A549 (cell line): ENCODE data around the gene COL16A1. TPM values are rescaled to one million over a fixed set of nuclear protein-coding genes. Genes with fewer than 3 reads are reported as not detected.

Source experiments
- ATAC-seq, 2 experiments: fragments of 200-7000 bp in 1 of 2; fragments of >200 bp in 1 of 2; cut with Nextera tagmentation in 1 of 2; cut with Tn5 transposase in 1 of 2; 3 replicates each; pipeline versions ENCODE4 v1.8.0 to v1.9.1; 2018 to 2020; ENCODE audit warnings: mild to moderate bottlenecking in 1 of 2, moderate library complexity in 1 of 2
- CTCF ChIA-PET: fragments of 300-600 bp; sonication (Branson Sonifier 250); formaldehyde crosslinking; extraction: SDS; loops from one replicate; lab custom pipeline; 2021; ENCODE audit warnings: antibody characterized with exemption, inconsistent platforms; lab: Yijun Ruan, JAX
- POLR2A ChIA-PET: fragments of 350-600 bp; formaldehyde crosslinking; extraction: SDS; loops from one replicate; lab custom pipeline; 2021; ENCODE audit warnings: antibody characterized with exemption, inconsistent platforms; lab: Yijun Ruan, JAX
- DNase-seq, 2 experiments: peaks; one replicate each; pipeline versions ENCODE4 v3.0.0 to v3.0.0-alpha.2; 2011 to 2016; ENCODE audit warnings: low read depth in 1 of 2, low spot score in 1 of 2
- FAIRE-seq: peaks from 2 replicates; lab custom pipeline; 2011; peaks lifted over from hg19 to GRCh38; lab: Jason Lieb, UNC
- H3K27ac ChIP-seq, 2 experiments: fragments of >200 bp; sonication (Bioruptor Twin); formaldehyde crosslinking; 3 replicates each; pipeline ENCODE4 v1.5.1; 2016 to 2017
- H3K4me1 ChIP-seq: fragments of >200 bp; sonication (Bioruptor Twin); formaldehyde crosslinking; 3 replicates; pipeline ENCODE4 v1.6.1; 2016
- H3K4me2 ChIP-seq: fragments of >200 bp; sonication (Bioruptor Twin); formaldehyde crosslinking; 3 replicates; pipeline ENCODE4 v1.6.1; 2016
- H3K4me3 ChIP-seq: fragments of >200 bp; sonication (Bioruptor Twin); formaldehyde crosslinking; 3 replicates; pipeline ENCODE4 v1.5.1; 2016
- H3K9me3 ChIP-seq: fragments of >200 bp; sonication (Bioruptor Twin); formaldehyde crosslinking; 3 replicates; pipeline ENCODE4 v1.6.1; 2016
- CBX8 ChIP-seq: fragments of 200-600 bp; sonication (generic); IDR thresholded peaks from 2 replicates; pipeline ENCODE4 v1.6.1; 2016
- CEBPB ChIP-seq, 2 experiments: fragments of >200 bp in 1 of 2; sonication (Bioruptor Twin) in 1 of 2; formaldehyde crosslinking in 1 of 2; IDR thresholded peaks; 2 replicates each; pipeline ENCODE4 v1.6.1; 2012 to 2016
- CHD2 ChIP-seq: fragments of 150-350 bp; IDR thresholded peaks from 2 replicates; pipeline ENCODE4 v1.6.1; 2014; ENCODE audit warnings: low read length; ENCODE audit not compliant: partially characterized antibody
- EP300 ChIP-seq, 2 experiments: fragments of >200 bp; sonication (Bioruptor Twin); formaldehyde crosslinking; IDR thresholded peaks; 2 replicates in 1 of 2; 3 replicates in 1 of 2; pipeline ENCODE4 v1.6.1; 2016 to 2017
- ESRRA ChIP-seq: fragments of 150-350 bp; IDR thresholded peaks from 2 replicates; pipeline ENCODE4 v1.6.1; 2014; ENCODE audit warnings: mild to moderate bottlenecking, low read length, borderline replicate concordance
- FOSB ChIP-seq: fragments of 250-450 bp; sonication (Bioruptor Pico); IDR thresholded peaks from 2 replicates; pipeline ENCODE4 v1.5.0; 2020; ENCODE audit warnings: mild to moderate bottlenecking, moderate library complexity
- FOSL2 ChIP-seq, 2 experiments: fragments of 450-650 bp in 1 of 2; fragments of >200 bp in 1 of 2; sonication (Bioruptor Twin) in 1 of 2; formaldehyde crosslinking; IDR thresholded peaks; 2 replicates each; pipeline versions ENCODE4 v1.5.0 to v1.6.1; 2016 to 2020; ENCODE audit warnings: mild to moderate bottlenecking in 1 of 2, moderate library complexity in 1 of 2
- FOXS1 ChIP-seq: fragments of 250-450 bp; sonication (Bioruptor Pico); IDR thresholded peaks from 2 replicates; pipeline ENCODE4 v1.5.0; 2020; ENCODE audit warnings: mild to moderate bottlenecking, moderate library complexity
- GATA3 ChIP-seq: IDR thresholded peaks from 2 replicates; pipeline ENCODE4 v1.6.1; 2012; ENCODE audit warnings: borderline replicate concordance
- HOXB13 ChIP-seq: fragments of 250-450 bp; sonication (Bioruptor Pico); IDR thresholded peaks from 2 replicates; pipeline ENCODE4 v1.5.0; 2020; ENCODE audit warnings: low read depth, mild to moderate bottlenecking, moderate library complexity
- HOXB5 ChIP-seq: fragments of 250-450 bp; sonication (Bioruptor Pico); IDR thresholded peaks from 2 replicates; pipeline ENCODE4 v1.5.0; 2020; ENCODE audit warnings: mild to moderate bottlenecking, moderate library complexity
- JUN ChIP-seq, 2 experiments: fragments of >200 bp; sonication (Bioruptor Twin); formaldehyde crosslinking; IDR thresholded peaks; 2 replicates in 1 of 2; 3 replicates in 1 of 2; pipeline ENCODE4 v1.6.1; 2016 to 2017
- JUNB ChIP-seq: fragments of >200 bp; sonication (Bioruptor Twin); formaldehyde crosslinking; IDR thresholded peaks from 2 replicates; pipeline ENCODE4 v1.6.1; 2016
- NR3C1 ChIP-seq: fragments of >200 bp; sonication (Bioruptor Twin); formaldehyde crosslinking; IDR thresholded peaks from 3 replicates; pipeline ENCODE4 v1.6.1; 2017
- POLR2A ChIP-seq: IDR thresholded peaks from 2 replicates; pipeline ENCODE4 v1.6.1; 2012; ENCODE audit warnings: mild to moderate bottlenecking, low read length
- RAD21 ChIP-seq, 2 experiments: fragments of >200 bp in 1 of 2; sonication (Bioruptor Twin) in 1 of 2; formaldehyde crosslinking in 1 of 2; IDR thresholded peaks in 1 of 2; conservative IDR thresholded peaks in 1 of 2; 2 replicates in 1 of 2; 3 replicates in 1 of 2; pipeline ENCODE4 v1.6.1; 2012 to 2018; ENCODE audit warnings: inconsistent platforms in 1 of 2
- RFX5 ChIP-seq: fragments of 450-650 bp; IDR thresholded peaks from 2 replicates; pipeline ENCODE4 v1.7.1; 2014; ENCODE audit warnings: antibody characterized with exemption, mild to moderate bottlenecking, moderate library complexity
- ZNF302 ChIP-seq: fragments of 250-450 bp; sonication (Bioruptor Pico); IDR thresholded peaks from 2 replicates; pipeline ENCODE4 v1.9.0; 2021; ENCODE audit warnings: inconsistent platforms, mild to moderate bottlenecking, moderate library complexity
- WGBS: methylation state at CpG from one replicate; pipeline ENCODE4 v1.1.6; 2017; ENCODE audit errors: missing lambda C conversion rate; 5-methylcytosine and 5-hydroxymethylcytosine counted together
- polyA plus RNA-seq, 4 experiments: library from polyadenylated mRNA; depleted of rRNA in 3 of 4; stranded (reverse); fragments of >200 nt; fragmentation: RNase III in 1 of 4; extraction: RNeasy Plus Mini Kit Qiagen cat#74134 plus additional on column Dnase treatment in 1 of 4; gene quantifications; 2 replicates in 3 of 4; 3 replicates in 1 of 4; pipeline ENCODE4 v1.2.3, GENCODE V29; 2011 to 2017
- TF ChIP-seq, protein P1 (sequence below): IDR thresholded peaks from 2 replicates; pipeline ENCODE4 v1.6.1; 2012; ENCODE audit warnings: low read depth, borderline replicate concordance
- TF ChIP-seq, protein P2 (sequence below): fragments of >200 bp; sonication (Bioruptor Twin); formaldehyde crosslinking; IDR thresholded peaks from 2 replicates; pipeline ENCODE4 v1.6.1; 2016
- TF ChIP-seq, protein P3 (sequence below): fragments of >200 bp; sonication (Bioruptor Twin); formaldehyde crosslinking; IDR thresholded peaks from 3 replicates; pipeline ENCODE4 v1.6.1; 2016
- TF ChIP-seq, protein P4 (sequence below): IDR thresholded peaks from 2 replicates; pipeline ENCODE4 v1.6.1; 2012
- TF ChIP-seq, protein P5 (sequence below): IDR thresholded peaks from 2 replicates; pipeline ENCODE4 v1.6.1; 2012

The COL16A1 gene
- polyA plus RNA-seq, 2 of the 4 experiments (the other 2 are of a cell fraction): 1.4 to 8.1 TPM

DNA sequence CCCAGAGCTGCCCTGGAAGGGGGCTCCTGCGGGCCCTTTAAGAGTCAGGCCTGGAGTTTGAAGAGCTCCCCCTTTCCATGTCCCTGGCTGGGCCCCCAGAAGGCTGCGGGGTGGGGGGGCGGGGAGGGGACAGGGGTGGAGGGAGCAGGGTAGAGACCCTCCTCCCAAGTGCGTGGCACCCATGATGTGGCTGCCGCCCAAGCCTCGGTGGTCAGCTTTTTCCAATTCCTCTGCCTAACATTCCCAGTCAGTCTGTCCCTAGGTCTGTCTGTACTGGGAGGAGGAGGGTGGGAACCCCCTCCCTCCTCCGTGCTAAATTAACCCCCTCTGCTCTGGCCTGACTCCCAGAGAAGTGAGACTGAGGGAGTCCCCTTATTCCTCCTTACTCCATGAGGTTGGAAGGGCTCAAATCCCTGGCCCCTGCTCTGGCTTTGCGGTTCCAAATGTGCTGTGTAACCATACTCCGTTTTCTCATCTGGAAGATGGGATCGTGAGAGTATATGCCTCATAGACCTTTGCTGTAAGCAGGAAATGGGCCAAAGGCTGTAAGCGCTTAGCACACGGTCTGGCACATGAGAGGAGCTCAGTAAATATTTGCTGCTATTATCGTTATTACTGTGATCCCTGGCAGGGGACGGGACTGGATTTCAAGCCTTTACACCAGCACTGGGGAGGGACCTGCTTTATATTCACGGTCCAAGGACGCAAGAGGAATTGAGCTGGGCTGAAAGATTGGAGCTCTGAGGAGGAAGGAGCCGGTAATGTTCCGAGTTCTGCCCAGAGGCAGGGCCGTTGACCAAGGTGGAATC is 658 bp upstream of the COL16A1 start:
- no peak for ATAC-seq
- TF ChIP-seq FOSB (CRISPR knock-in tag) (no peak), ZNF302 (CRISPR knock-in tag) (no peak), POLR2A (no peak), ESRRA (no peak), HOXB5 (CRISPR knock-in tag) (no peak), RFX5 (no peak), CEBPB (IDR thresholded peaks at IDR 0.05) (no peak), JUNB (no peak), CBX8 (no peak)
- TF ChIP-seq, protein P1, sequence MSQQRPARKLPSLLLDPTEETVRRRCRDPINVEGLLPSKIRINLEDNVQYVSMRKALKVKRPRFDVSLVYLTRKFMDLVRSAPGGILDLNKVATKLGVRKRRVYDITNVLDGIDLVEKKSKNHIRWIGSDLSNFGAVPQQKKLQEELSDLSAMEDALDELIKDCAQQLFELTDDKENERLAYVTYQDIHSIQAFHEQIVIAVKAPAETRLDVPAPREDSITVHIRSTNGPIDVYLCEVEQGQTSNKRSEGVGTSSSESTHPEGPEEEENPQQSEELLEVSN: no peak
- Histone ChIP-seq H3K9me3 (no peaks in the 10 kb centered on the region), H3K4me2 (0 out of 3 replicates have a peak overlapping the region, but pooled peaks have one; percentile 10), H3K27ac (peak overlapping the region; percentile 56 to 95), H3K4me3 (no peak overlapping the region), H3K4me1 (peaks cover 63% of the 10 kb centered on the region)
- ChIA-PET POLR2A (interaction anchor here (0.8 kb wide), 1 partner anchor 10 kb away, joined by 3 read pairs; no protein-coding TSS in a partner anchor), CTCF (interaction anchor here (0.7 to 8.9 kb wide), 14 partner anchors 9 to 260 kb away, joined by 3 to 112 read pairs (median 4); no protein-coding TSS in a partner anchor)
- no peak for FAIRE-seq
- 64% methylated on average over 16 of the region's 19 CpGs for WGBS
- no peak for DNase-seq

DNA sequence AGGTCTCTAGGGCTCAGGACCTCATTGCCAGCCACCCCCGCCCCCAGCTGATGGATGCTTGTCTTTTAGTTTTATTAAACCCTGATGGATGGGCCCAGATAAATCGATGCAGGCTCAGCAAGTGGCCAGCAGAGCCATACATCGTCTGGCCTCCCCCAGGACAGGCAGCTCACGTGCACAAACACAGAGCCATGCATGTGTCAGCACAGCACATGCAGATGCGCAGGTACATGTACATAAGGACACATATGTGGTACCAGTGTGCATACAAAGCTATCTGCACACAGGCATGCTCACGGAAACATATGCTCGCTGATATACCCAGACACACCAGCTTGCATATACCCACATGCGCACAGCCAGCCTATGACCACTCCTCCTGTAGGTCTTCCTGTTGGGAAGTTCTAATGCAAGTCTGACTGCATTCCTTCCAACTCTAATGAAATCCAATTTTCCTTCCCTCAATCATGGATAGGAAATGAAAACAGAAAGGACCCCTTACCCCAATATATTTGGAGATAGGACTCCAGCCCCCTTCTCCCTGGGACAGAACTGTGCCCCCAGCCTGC is 897 bp downstream of the COL16A1 start:
- TF ChIP-seq POLR2A (no peak), FOXS1 (CRISPR knock-in tag) (no peak), HOXB13 (CRISPR knock-in tag) (no peak)
- DNase-seq: no peak
- no peak for FAIRE-seq
- no peak overlapping the region for H3K4me3 ChIP-seq
- H3K4me1 ChIP-seq: peaks cover 58% of the 10 kb centered on the region
- CTCF ChIA-PET: interaction anchor here (0.6 to 8.9 kb wide), 5 partner anchors 12 to 261 kb away, joined by 3 to 112 read pairs (median 4); no protein-coding TSS in a partner anchor
- POLR2A ChIA-PET: interaction anchor here (1.1 to 2.6 kb wide), 2 partner anchors 12 to 13 kb away, joined by 3 to 30 read pairs; no protein-coding TSS in a partner anchor
- WGBS: 97% methylated on average over 6 of the region's 8 CpGs
- no peak overlapping the region; the same call in 2 of the 3 replicates for H3K4me2 ChIP-seq
- no peak for ATAC-seq
- peak overlapping the region; percentile 95 to 96 for H3K27ac ChIP-seq
- H3K9me3 ChIP-seq: no peaks in the 10 kb centered on the region

DNA sequence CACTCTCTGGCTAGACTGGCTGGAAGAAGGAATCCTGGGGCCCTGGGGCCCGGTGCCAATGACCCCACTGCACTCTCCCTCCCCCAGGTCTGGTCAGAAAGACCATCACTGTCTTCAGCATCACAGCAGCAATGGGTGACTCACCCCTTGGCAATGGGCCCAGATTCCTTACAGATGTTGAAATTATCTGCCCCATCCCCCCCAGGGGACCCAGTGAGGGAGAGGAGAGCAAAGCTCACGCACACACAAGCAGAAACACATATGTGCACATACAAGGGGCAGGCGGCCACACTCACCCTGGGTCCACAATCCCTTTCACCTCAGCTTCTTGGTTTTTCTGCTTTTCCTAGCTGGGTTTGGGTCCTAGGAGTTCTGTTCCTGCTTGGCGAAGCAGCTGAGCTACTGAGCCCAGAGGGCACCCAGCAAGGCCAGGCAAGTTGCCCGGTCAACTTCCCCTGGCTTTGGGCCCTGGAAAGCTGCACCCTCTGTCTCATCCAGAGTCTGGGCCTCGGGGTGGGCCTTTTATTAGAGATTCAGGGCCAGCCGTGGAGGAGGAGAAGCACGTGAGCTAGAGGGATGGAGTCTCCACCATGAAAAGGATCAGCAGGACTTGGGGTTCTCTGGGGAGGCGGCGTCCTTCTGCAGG is 2.6 kb downstream of the COL16A1 start:
- 24% methylated on average over 6 of the region's 10 CpGs for WGBS
- ATAC-seq: peak; percentile 72 to 80
- peak; percentile 79 to 89 for DNase-seq
- ChIA-PET CTCF (interaction anchor here (1.1 to 8.9 kb wide), 11 partner anchors 11 to 88 kb away, joined by 3 to 112 read pairs (median 4); no protein-coding TSS in a partner anchor), POLR2A (interaction anchor here (1.0 to 2.6 kb wide), 8 partner anchors 11 to 57 kb away, joined by 3 to 30 read pairs (median 6); partner anchors contain the start of gene PEF1)
- peak overlapping the region; percentile 86 for H3K4me2 ChIP-seq
- peak overlapping the region; percentile 95 to 96 for H3K27ac ChIP-seq
- peaks cover 55% of the 10 kb centered on the region for H3K4me1 ChIP-seq
- FAIRE-seq: no peak
- H3K4me3 ChIP-seq: no peak overlapping the region
- H3K9me3 ChIP-seq: no peaks in the 10 kb centered on the region
- peak; percentile 85 to 91; a peak in 4 of 5 replicates for TF ChIP-seq JUN (IDR thresholded peaks at IDR 0.05)
- TF ChIP-seq RAD21 (conservative IDR thresholded peaks at IDR 0.05 in 1 of 2, IDR thresholded peaks at IDR 0.05 in 1 of 2): peak; percentile 10 to 33; a peak in 2 of 5 replicates
- TF ChIP-seq JUNB: peak; percentile 82
- TF ChIP-seq EP300 (IDR thresholded peaks at IDR 0.05): peak; percentile 48 to 67; a peak in 2 of 5 replicates
- TF ChIP-seq HOXB5 (CRISPR knock-in tag): no peak
- TF ChIP-seq CEBPB (IDR thresholded peaks at IDR 0.05): peak; percentile 67 to 93
- TF ChIP-seq POLR2A: no peak
- TF ChIP-seq, protein P2, sequence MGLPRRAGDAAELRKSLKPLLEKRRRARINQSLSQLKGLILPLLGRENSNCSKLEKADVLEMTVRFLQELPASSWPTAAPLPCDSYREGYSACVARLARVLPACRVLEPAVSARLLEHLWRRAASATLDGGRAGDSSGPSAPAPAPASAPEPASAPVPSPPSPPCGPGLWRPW: 0 out of 2 replicates have a peak, but pooled peaks have one; percentile 23
- TF ChIP-seq, protein P3, sequence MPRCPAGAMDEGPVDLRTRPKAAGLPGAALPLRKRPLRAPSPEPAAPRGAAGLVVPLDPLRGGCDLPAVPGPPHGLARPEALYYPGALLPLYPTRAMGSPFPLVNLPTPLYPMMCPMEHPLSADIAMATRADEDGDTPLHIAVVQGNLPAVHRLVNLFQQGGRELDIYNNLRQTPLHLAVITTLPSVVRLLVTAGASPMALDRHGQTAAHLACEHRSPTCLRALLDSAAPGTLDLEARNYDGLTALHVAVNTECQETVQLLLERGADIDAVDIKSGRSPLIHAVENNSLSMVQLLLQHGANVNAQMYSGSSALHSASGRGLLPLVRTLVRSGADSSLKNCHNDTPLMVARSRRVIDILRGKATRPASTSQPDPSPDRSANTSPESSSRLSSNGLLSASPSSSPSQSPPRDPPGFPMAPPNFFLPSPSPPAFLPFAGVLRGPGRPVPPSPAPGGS: peak; percentile 18; the same call in 1 of the 3 replicates
- peak; percentile 21 for TF ChIP-seq CHD2
- peak; percentile 70; the same call in 1 of the 2 replicates for TF ChIP-seq FOSL2 (IDR thresholded peaks at IDR 0.05)
- peak; percentile 97 for TF ChIP-seq FOSL2 (CRISPR knock-in tag; IDR thresholded peaks at IDR 0.05)
- TF ChIP-seq GATA3: peak; percentile 79
- TF ChIP-seq, protein P4, sequence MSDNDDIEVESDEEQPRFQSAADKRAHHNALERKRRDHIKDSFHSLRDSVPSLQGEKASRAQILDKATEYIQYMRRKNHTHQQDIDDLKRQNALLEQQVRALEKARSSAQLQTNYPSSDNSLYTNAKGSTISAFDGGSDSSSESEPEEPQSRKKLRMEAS: peak; percentile 61
- no peak for TF ChIP-seq NR3C1
- TF ChIP-seq, protein P5, sequence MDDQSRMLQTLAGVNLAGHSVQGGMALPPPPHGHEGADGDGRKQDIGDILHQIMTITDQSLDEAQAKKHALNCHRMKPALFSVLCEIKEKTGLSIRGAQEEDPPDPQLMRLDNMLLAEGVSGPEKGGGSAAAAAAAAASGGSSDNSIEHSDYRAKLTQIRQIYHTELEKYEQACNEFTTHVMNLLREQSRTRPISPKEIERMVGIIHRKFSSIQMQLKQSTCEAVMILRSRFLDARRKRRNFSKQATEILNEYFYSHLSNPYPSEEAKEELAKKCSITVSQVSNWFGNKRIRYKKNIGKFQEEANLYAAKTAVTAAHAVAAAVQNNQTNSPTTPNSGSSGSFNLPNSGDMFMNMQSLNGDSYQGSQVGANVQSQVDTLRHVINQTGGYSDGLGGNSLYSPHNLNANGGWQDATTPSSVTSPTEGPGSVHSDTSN: peak; percentile 36; the same call in 1 of the 2 replicates
